GM21529 (cell line): Measurements from ENCODE around the gene DNAJB6.
"Not testable (repeated sequence)": the region's sequence is repeated elsewhere in the genome, so short reads cannot be mapped to it uniquely, and the experiment has no call there.

Source experiments
- ATAC-seq: cut with Tn5 transposase; IDR thresholded peaks from one replicate; pipeline ENCODE4 v1.9.1; 2021; ENCODE audit not compliant: unreplicated experiment

The DNAJB6 gene

GRCh38 chr7:157438121-157439025 lies 101.6 kb downstream of the DNAJB6 start:
- no peak for ATAC-seq

GRCh38 chr7:157439149-157439548 lies 102.3 kb downstream of the DNAJB6 start:
- ATAC-seq = no peak

- no peak for ATAC-seq
These were observed 103.0 kb downstream of the DNAJB6 start for GRCh38 chr7:157439761-157440160.

- ATAC-seq = no peak
These were observed 103.7 kb downstream of the DNAJB6 start for GRCh38 chr7:157440346-157441022.

- ATAC-seq = no peak
These were observed 104.2 kb downstream of the DNAJB6 start for GRCh38 chr7:157441023-157441399.

GRCh38 chr7:157442456-157442855 lies 105.7 kb downstream of the DNAJB6 start:
- ATAC-seq = no peak

GRCh38 chr7:157442993-157443831 lies 106.4 kb downstream of the DNAJB6 start:
- no peak for ATAC-seq

- ATAC-seq = no peak
These were observed 107.4 kb downstream of the DNAJB6 start for GRCh38 chr7:157444011-157444842.

- ATAC-seq = no peak
These were observed 108.0 kb downstream of the DNAJB6 start for GRCh38 chr7:157444843-157445135.

- no peak for ATAC-seq
These were observed 108.6 kb downstream of the DNAJB6 start for GRCh38 chr7:157445246-157445955.

- ATAC-seq = no peak
These were observed 109.1 kb downstream of the DNAJB6 start for GRCh38 chr7:157445956-157446295.

GRCh38 chr7:157446322-157446721 lies 109.5 kb downstream of the DNAJB6 start:
- ATAC-seq = no peak

- ATAC-seq = not testable (repeated sequence)
These were observed 117.2 kb downstream of the DNAJB6 start for GRCh38 chr7:157454003-157454402.

- no peak for ATAC-seq
These were observed 120.8 kb downstream of the DNAJB6 start for GRCh38 chr7:157457355-157458253.

- no peak for ATAC-seq
These were observed 121.4 kb downstream of the DNAJB6 start for GRCh38 chr7:157458254-157458633.

GRCh38 chr7:157459966-157460365 lies 123.2 kb downstream of the DNAJB6 start:
- ATAC-seq = no peak

- ATAC-seq = no peak
These were observed 123.9 kb downstream of the DNAJB6 start for GRCh38 chr7:157460721-157461120.

- ATAC-seq = no peak
These were observed 125.0 kb downstream of the DNAJB6 start for GRCh38 chr7:157461573-157462418.
